Measurements from ENCODE around the gene ROPN1B. TPM values are rescaled to one million over a fixed set of nuclear protein-coding genes. Genes with fewer than 3 reads are reported as not detected.

Gene ROPN1B
- total and polyA plus RNA-seq, 10 donors: not detected

DNA sequence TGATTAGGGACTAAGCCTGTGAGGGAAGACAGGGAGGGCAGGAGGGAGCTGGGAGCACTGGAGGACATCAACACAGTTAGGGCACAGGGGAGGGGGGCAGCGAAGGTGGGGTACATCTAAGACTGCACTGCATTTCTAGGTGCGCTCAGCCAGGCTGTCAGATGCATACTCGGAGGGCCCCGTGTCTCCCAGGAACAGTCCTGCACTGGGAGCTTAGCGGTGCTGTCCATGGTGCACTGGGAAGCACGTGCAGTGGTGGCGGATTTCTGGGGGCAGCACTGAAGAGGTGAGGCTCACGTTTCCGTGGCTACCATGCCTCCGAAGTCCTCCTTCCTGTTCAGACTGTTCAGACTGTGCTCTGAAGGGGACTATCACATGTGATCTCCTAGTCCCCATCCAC is 54.4 kb downstream of the ROPN1B start:
- no peak overlapping the region for H3K27ac ChIP-seq
- 86 to 91% (median 88%) methylated on average over 10 of the region's 10 CpGs for WGBS, 5 donors
- no peak for TF ChIP-seq POLR2AphosphoS5 (IDR thresholded peaks at IDR 0.05)
- TF ChIP-seq, protein P1, sequence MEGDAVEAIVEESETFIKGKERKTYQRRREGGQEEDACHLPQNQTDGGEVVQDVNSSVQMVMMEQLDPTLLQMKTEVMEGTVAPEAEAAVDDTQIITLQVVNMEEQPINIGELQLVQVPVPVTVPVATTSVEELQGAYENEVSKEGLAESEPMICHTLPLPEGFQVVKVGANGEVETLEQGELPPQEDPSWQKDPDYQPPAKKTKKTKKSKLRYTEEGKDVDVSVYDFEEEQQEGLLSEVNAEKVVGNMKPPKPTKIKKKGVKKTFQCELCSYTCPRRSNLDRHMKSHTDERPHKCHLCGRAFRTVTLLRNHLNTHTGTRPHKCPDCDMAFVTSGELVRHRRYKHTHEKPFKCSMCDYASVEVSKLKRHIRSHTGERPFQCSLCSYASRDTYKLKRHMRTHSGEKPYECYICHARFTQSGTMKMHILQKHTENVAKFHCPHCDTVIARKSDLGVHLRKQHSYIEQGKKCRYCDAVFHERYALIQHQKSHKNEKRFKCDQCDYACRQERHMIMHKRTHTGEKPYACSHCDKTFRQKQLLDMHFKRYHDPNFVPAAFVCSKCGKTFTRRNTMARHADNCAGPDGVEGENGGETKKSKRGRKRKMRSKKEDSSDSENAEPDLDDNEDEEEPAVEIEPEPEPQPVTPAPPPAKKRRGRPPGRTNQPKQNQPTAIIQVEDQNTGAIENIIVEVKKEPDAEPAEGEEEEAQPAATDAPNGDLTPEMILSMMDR (IDR thresholded peaks at IDR 0.05 in 8 of 11, conservative IDR thresholded peaks at IDR 0.05 in 3 of 11): no peak
- H3K27me3 ChIP-seq (replicated peaks in 1 of 7): no peaks in the 10 kb centered on the region
- DNase-seq: no peak
- intact Hi-C loops (cut with DNase I; ENCODE audit: low total_unique reads): no loop called here
- peaks cover 0 to 92% (median 21%) of the 10 kb centered on the region in 6 donors for H3K36me3 ChIP-seq
- no peak overlapping the region for H3K4me3 ChIP-seq
- no peaks in the 10 kb centered on the region for H3K4me1 ChIP-seq
- H3K9me3 ChIP-seq: peaks cover 3 to 14% (median 10%) of the 10 kb centered on the region in 8 donors

DNA sequence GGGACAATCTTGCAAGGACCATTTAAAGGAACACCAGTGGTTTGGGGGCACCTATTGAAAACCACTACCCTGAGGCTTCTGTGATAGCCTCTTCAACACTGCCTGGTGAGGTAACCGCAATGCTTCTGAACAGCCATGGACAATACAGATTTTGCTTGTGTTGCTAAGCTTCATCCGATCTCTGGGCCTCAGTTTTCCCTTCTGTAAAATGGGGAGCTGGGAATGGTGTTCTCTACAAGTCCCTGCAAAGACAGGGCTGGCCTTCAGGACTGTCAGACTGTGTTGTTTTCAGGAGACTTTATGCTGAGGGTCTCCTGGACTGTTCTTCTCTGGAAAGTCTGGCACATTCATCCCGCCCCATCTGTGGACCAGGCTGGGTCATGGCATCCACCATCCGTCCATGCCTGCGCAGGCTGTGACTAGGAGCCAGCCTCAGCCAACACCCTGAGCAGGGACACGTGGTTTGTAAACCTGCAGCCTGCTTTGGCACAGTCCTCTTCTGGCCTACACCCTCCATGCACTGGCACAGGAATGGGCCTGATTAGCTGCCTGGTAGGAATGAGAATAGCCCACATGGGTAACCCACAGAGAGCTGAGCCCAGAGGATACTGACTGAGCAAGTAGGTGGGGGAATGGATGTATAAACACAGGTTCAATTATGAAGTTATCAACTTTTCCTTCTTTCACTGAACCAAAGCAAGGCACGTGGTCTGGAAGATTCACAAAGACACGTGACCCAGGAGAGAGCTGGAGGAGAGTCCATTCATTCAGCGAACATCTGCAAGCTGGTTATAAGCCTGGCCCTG is 55.3 kb downstream of the ROPN1B start:
- intact Hi-C loops (cut with DNase I; ENCODE audit: low total_unique reads): no loop called here
- no peak for DNase-seq
- no peaks in the 10 kb centered on the region for H3K27me3 ChIP-seq (replicated peaks in 1 of 7)
- H3K36me3 ChIP-seq: peaks cover 2 to 98% (median 26%) of the 10 kb centered on the region in 6 donors
- no peak overlapping the region for H3K27ac ChIP-seq
- H3K9me3 ChIP-seq: peaks cover 5 to 21% (median 18%) of the 10 kb centered on the region in 8 donors
- no peaks in the 10 kb centered on the region for H3K4me1 ChIP-seq
- no peak overlapping the region for H3K4me3 ChIP-seq
- TF ChIP-seq POLR2AphosphoS5 (IDR thresholded peaks at IDR 0.05) (no peak), POLR2A (IDR thresholded peaks at IDR 0.05) (no peak)
- TF ChIP-seq, protein P1 (IDR thresholded peaks at IDR 0.05 in 8 of 11, conservative IDR thresholded peaks at IDR 0.05 in 3 of 11): no peak
- 92 to 98% (median 96%) methylated on average over 9 of the region's 9 CpGs for WGBS, 5 donors

DNA sequence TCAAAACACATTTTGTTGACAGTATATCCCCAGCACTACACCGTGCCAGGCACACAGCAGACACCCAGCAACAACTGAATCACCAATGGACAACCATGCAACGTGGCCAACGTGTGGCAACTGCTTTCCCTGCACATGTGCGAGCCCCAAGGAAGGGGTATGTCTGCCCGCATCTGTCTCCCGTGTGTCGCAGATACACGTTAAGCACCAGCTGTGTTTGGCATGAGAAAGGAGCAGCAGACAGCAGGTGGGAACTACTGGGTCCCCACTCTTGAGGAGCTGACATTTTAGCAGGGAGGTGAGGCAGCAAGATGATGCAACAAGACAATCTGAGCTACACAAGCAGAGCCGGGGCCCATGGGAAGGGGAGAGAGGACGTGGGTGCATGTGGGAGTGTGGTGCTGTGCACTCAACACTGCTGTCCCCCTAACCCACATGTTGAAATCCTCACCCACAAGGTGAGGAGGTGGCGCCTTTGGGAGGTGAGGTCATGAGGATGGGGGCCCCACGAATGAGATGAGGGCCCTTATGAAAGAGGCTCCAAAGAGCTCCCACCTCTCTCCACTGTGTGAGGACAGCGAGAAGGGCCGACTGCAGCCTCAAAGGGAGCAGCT is 56.2 kb downstream of the ROPN1B start:
- 85 to 94% (median 89%) methylated on average over 12 to 14 of the region's 14 CpGs for WGBS, 5 donors
- no peak for DNase-seq
- intact Hi-C loops (cut with DNase I; ENCODE audit: low total_unique reads): no loop called here

More for the DNA sequence above, 56.2 kb downstream of the ROPN1B start:
- Histone ChIP-seq H3K4me1 (no peaks in the 10 kb centered on the region), H3K27ac (no peak overlapping the region), H3K9me3 (peaks cover 5 to 23% (median 19%) of the 10 kb centered on the region in 8 donors), H3K36me3 (peaks cover 2 to 92% (median 28%) of the 10 kb centered on the region in 6 donors), H3K4me3 (no peak overlapping the region), H3K27me3 (replicated peaks in 1 of 7) (no peaks in the 10 kb centered on the region)
- TF ChIP-seq, protein P1 (IDR thresholded peaks at IDR 0.05 in 8 of 11, conservative IDR thresholded peaks at IDR 0.05 in 3 of 11): no peak
- no peak for TF ChIP-seq POLR2AphosphoS5 (IDR thresholded peaks at IDR 0.05)
- TF ChIP-seq POLR2A (IDR thresholded peaks at IDR 0.05): no peak
